ENCODE results near the gene TAF1.

- no peak for TF ChIP-seq CTCF (IDR thresholded peaks at IDR 0.05 in 8 of 11, conservative IDR thresholded peaks at IDR 0.05 in 3 of 11)
- no peak for TF ChIP-seq POLR2AphosphoS5 (IDR thresholded peaks at IDR 0.05)
These were observed 27.8 kb downstream of the TAF1 start for GRCh38 chrX:71393919-71394318.
